COLO829 (cell line): ENCODE data around the gene ASTN1.

Source experiments
- DNase-seq: peaks from one replicate; pipeline ENCODE4 v3.0.0; 2012; ENCODE audit warnings: low spot score

Gene ASTN1

GRCh38 chr1:176931526-176931925 is 233.0 kb downstream of the ASTN1 start:
- no peak for DNase-seq

- no peak for DNase-seq
Observed at GRCh38 chr1:176926330-176927086, 238.0 kb downstream of the ASTN1 start.

GRCh38 chr1:176925223-176925622 is 239.3 kb downstream of the ASTN1 start:
- DNase-seq, result no peak

GRCh38 chr1:176923283-176923682 is 241.2 kb downstream of the ASTN1 start:
- no peak for DNase-seq

GRCh38 chr1:176919386-176920378 is 244.8 kb downstream of the ASTN1 start:
- no peak for DNase-seq

- no peak for DNase-seq
Observed at GRCh38 chr1:176905648-176906047, 258.9 kb downstream of the ASTN1 start.

GRCh38 chr1:176904057-176904751 is 260.3 kb downstream of the ASTN1 start:
- no peak for DNase-seq

GRCh38 chr1:176903474-176903873 is 261.0 kb downstream of the ASTN1 start:
- peak; percentile 54 for DNase-seq

GRCh38 chr1:176899321-176899720 is 265.2 kb downstream of the ASTN1 start:
- no peak for DNase-seq

GRCh38 chr1:176897350-176898236 is 266.9 kb downstream of the ASTN1 start:
- peak; percentile 82 for DNase-seq

- no peak for DNase-seq
Observed at GRCh38 chr1:176896216-176896615, 268.3 kb downstream of the ASTN1 start.

GRCh38 chr1:176894450-176894849 is 270.1 kb downstream of the ASTN1 start:
- no peak for DNase-seq

- DNase-seq, result no peak
Observed at GRCh38 chr1:176893625-176894352, 270.7 kb downstream of the ASTN1 start.

GRCh38 chr1:176888471-176889032 is 276.0 kb downstream of the ASTN1 start:
- DNase-seq, result no peak

GRCh38 chr1:176885751-176886150 is 278.8 kb downstream of the ASTN1 start:
- DNase-seq, result no peak

- DNase-seq, result no peak
Observed at GRCh38 chr1:176885341-176885740, 279.2 kb downstream of the ASTN1 start.

GRCh38 chr1:176884911-176885310 is 279.6 kb downstream of the ASTN1 start:
- no peak for DNase-seq

GRCh38 chr1:176884286-176884685 is 280.2 kb downstream of the ASTN1 start:
- no peak for DNase-seq

- peak; percentile 89 for DNase-seq
Observed at GRCh38 chr1:176880955-176881595, 283.4 kb downstream of the ASTN1 start.
